OCI-LY3 (cell line): Measurements from ENCODE around the gene INO80D.

Experiments used
- H2AFZ ChIP-seq: fragments of 200-600, 300-600 bp; shearing (Covaris generic); 2 replicates; pipeline ENCODE4 v1.6.0; 2014; ENCODE audit warnings: antibody characterized with exemption, low read depth, low read length
- H3K27ac ChIP-seq: fragments of 200-600, 300-600 bp; sonication (generic); 2 replicates; pipeline ENCODE4 v1.5.1; 2014; ENCODE audit warnings: mild to moderate bottlenecking, low read length, moderate library complexity, mixed read lengths
- H3K27me3 ChIP-seq: fragments of 200-600, 300-600 bp; sonication (generic); 2 replicates; pipeline ENCODE4 v1.6.1; 2014; ENCODE audit warnings: low read depth, low read length, mixed read lengths
- H3K36me3 ChIP-seq: fragments of 200-600, 300-600 bp; sonication (generic); replicated peaks from 2 replicates; pipeline ENCODE3; 2014; ENCODE audit warnings: low read depth, low read length, mixed read lengths
- H3K4me1 ChIP-seq: fragments of 300-600, 200-600 bp; sonication (generic); 2 replicates; pipeline ENCODE4 v1.6.1; 2014; ENCODE audit warnings: low read length, mixed read lengths
- H3K4me2 ChIP-seq: fragments of 200-600, 300-600 bp; sonication (generic); 2 replicates; pipeline ENCODE4 v1.6.1; 2014; ENCODE audit warnings: low read length, mixed read lengths
- H3K4me3 ChIP-seq: fragments of 300-600, 200-600 bp; sonication (generic); 2 replicates; pipeline ENCODE4 v1.5.1; 2014; ENCODE audit warnings: antibody characterized with exemption, mild to moderate bottlenecking, low read length, moderate library complexity
- H3K79me2 ChIP-seq: fragments of 300-600, 200-600 bp; shearing (Covaris generic); 2 replicates; pipeline ENCODE4 v1.6.1; 2014; ENCODE audit warnings: mild to moderate bottlenecking, low read length, mixed read lengths
- H3K9ac ChIP-seq: fragments of 300-600, 200-600 bp; shearing (Covaris generic); 2 replicates; pipeline ENCODE4 v1.6.0; 2014; ENCODE audit warnings: mild to moderate bottlenecking, low read length, moderate library complexity
- H3K9me3 ChIP-seq: fragments of 200-600, 300-600 bp; shearing (Covaris generic); 2 replicates; pipeline ENCODE4 v1.6.1; 2014; ENCODE audit warnings: low read length, mixed read lengths; ENCODE audit not compliant: insufficient read depth
- H4K20me1 ChIP-seq: fragments of 200-600, 300-600 bp; sonication (generic); 2 replicates; pipeline ENCODE4 v1.6.1; 2016; ENCODE audit warnings: low read length, mixed read lengths; ENCODE audit not compliant: insufficient read depth
- CTCF ChIP-seq: fragments of 200-600, 300-600 bp; sonication (generic); IDR thresholded peaks from 2 replicates; pipeline ENCODE4 v1.5.1; 2014; ENCODE audit warnings: antibody characterized with exemption, low read length, low read depth
- EZH2phosphoT487 ChIP-seq: fragments of 200-600 bp; shearing (Covaris generic); IDR thresholded peaks from 2 replicates; pipeline ENCODE4 v1.6.1; 2018; ENCODE audit warnings: antibody characterized with exemption, mixed run types, low read depth

Gene INO80D

GRCh38 chr2:205976120-205976814, 109.7 kb downstream of the INO80D start:
- Histone ChIP-seq H3K4me1 (peaks cover 13% of the 10 kb centered on the region), H3K36me3 (no peaks in the 10 kb centered on the region), H3K4me2 (no peak overlapping the region), H4K20me1 (no peaks in the 10 kb centered on the region), H3K9ac (no peak overlapping the region), H3K4me3 (no peak overlapping the region), H2AFZ (no peak overlapping the region), H3K9me3 (no peaks in the 10 kb centered on the region), H3K79me2 (no peaks in the 10 kb centered on the region), H3K27ac (no peak overlapping the region), H3K27me3 (no peaks in the 10 kb centered on the region)
- TF ChIP-seq CTCF (no peak), EZH2phosphoT487 (no peak)

- Histone ChIP-seq H2AFZ (no peak overlapping the region), H3K4me1 (peaks cover 19% of the 10 kb centered on the region), H3K36me3 (no peaks in the 10 kb centered on the region), H3K9me3 (no peaks in the 10 kb centered on the region), H4K20me1 (no peaks in the 10 kb centered on the region), H3K9ac (no peak overlapping the region), H3K27me3 (no peaks in the 10 kb centered on the region), H3K4me2 (peak overlapping the region; percentile 29), H3K4me3 (no peak overlapping the region), H3K27ac (no peak overlapping the region), H3K79me2 (no peaks in the 10 kb centered on the region)
- TF ChIP-seq EZH2phosphoT487 (no peak), CTCF (no peak)
Observed at GRCh38 chr2:205975082-205975949, 110.7 kb downstream of the INO80D start.

- Histone ChIP-seq H3K9me3 (no peaks in the 10 kb centered on the region), H3K4me3 (no peak overlapping the region), H3K4me2 (no peak overlapping the region), H3K27me3 (no peaks in the 10 kb centered on the region), H3K36me3 (no peaks in the 10 kb centered on the region), H3K9ac (no peak overlapping the region), H3K4me1 (peaks cover 48% of the 10 kb centered on the region), H4K20me1 (no peaks in the 10 kb centered on the region), H3K79me2 (no peaks in the 10 kb centered on the region), H2AFZ (no peak overlapping the region), H3K27ac (no peak overlapping the region)
- TF ChIP-seq CTCF (no peak), EZH2phosphoT487 (no peak)
Observed at GRCh38 chr2:205972113-205972512, 113.9 kb downstream of the INO80D start.

GRCh38 chr2:205970348-205970747, 115.6 kb downstream of the INO80D start:
- peaks cover 61% of the 10 kb centered on the region for H3K4me1 ChIP-seq
- H3K27me3 ChIP-seq = no peaks in the 10 kb centered on the region
- H4K20me1 ChIP-seq = no peaks in the 10 kb centered on the region
- H3K4me3 ChIP-seq = no peak overlapping the region
- no peaks in the 10 kb centered on the region for H3K79me2 ChIP-seq
- no peak overlapping the region for H2AFZ ChIP-seq
- no peak overlapping the region for H3K4me2 ChIP-seq
- no peaks in the 10 kb centered on the region for H3K9me3 ChIP-seq
- H3K27ac ChIP-seq = no peak overlapping the region
- TF ChIP-seq EZH2phosphoT487 (no peak), CTCF (no peak)
- no peak overlapping the region for H3K9ac ChIP-seq
- H3K36me3 ChIP-seq = no peaks in the 10 kb centered on the region
